Measurements from ENCODE around the gene SNAP29. TPM values are rescaled to one million over a fixed set of nuclear protein-coding genes. Genes with fewer than 3 reads are reported as not detected.
A peak's percentile ranks its signal among the peaks of the same experiment; 100 is the strongest.

SNAP29 gene
- total RNA-seq, 1 donor from 2014 or later: 22.9 TPM

GRCh38 chr22:20867179-20868024 is 8.6 kb downstream of the SNAP29 start:
- Mint-ChIP-seq H3K9me3 (ENCODE audit: unreplicated experiment) (peaks cover 3% of the 10 kb centered on the region), H3K4me3 (ENCODE audit: unreplicated experiment) (peak overlapping the region; percentile 30), H3K27ac (ENCODE audit: unreplicated experiment) (peak overlapping the region; percentile 76)

GRCh38 chr22:20868025-20868962 is 9.5 kb downstream of the SNAP29 start:
- peaks cover 3% of the 10 kb centered on the region for H3K27me3 Mint-ChIP-seq (ENCODE audit: unreplicated experiment)
- H3K9me3 Mint-ChIP-seq (ENCODE audit: unreplicated experiment): peaks cover 3% of the 10 kb centered on the region
- no peaks in the 10 kb centered on the region for H3K36me3 Mint-ChIP-seq (ENCODE audit: unreplicated experiment)
- H3K27ac Mint-ChIP-seq (ENCODE audit: unreplicated experiment): peak overlapping the region; percentile 95
- DNase-seq: peak; percentile 46
- no peak for TF ChIP-seq CTCF (IDR thresholded peaks at IDR 0.05; ENCODE audit: partially characterized antibody, unreplicated experiment)
- peaks cover 22% of the 10 kb centered on the region for H3K4me1 Mint-ChIP-seq (ENCODE audit: low read depth, unreplicated experiment)
- peak overlapping the region; percentile 58 for H3K4me3 Mint-ChIP-seq (ENCODE audit: unreplicated experiment)

More at GRCh38 chr22:20867179-20868024, 8.6 kb downstream of the SNAP29 start:
- no peak for TF ChIP-seq CTCF (IDR thresholded peaks at IDR 0.05; ENCODE audit: partially characterized antibody, unreplicated experiment)
- H3K27me3 Mint-ChIP-seq (ENCODE audit: unreplicated experiment): peaks cover 3% of the 10 kb centered on the region
- peaks cover 22% of the 10 kb centered on the region for H3K4me1 Mint-ChIP-seq (ENCODE audit: low read depth, unreplicated experiment)
- DNase-seq: no peak
- no peaks in the 10 kb centered on the region for H3K36me3 Mint-ChIP-seq (ENCODE audit: unreplicated experiment)

- Mint-ChIP-seq H3K4me1 (ENCODE audit: low read depth, unreplicated experiment) (peaks cover 22% of the 10 kb centered on the region), H3K9me3 (ENCODE audit: unreplicated experiment) (peaks cover 3% of the 10 kb centered on the region), H3K27me3 (ENCODE audit: unreplicated experiment) (peaks cover 3% of the 10 kb centered on the region), H3K27ac (ENCODE audit: unreplicated experiment) (peak overlapping the region; percentile 95), H3K4me3 (ENCODE audit: unreplicated experiment) (no peak overlapping the region), H3K36me3 (ENCODE audit: unreplicated experiment) (no peaks in the 10 kb centered on the region)
- no peak for TF ChIP-seq CTCF (IDR thresholded peaks at IDR 0.05; ENCODE audit: partially characterized antibody, unreplicated experiment)
- no peak for DNase-seq
These were observed 10.4 kb downstream of the SNAP29 start for GRCh38 chr22:20869234-20869633.

GRCh38 chr22:20873214-20873613 is 14.4 kb downstream of the SNAP29 start:
- H3K9me3 Mint-ChIP-seq (ENCODE audit: unreplicated experiment): peaks cover 3% of the 10 kb centered on the region
- H3K36me3 Mint-ChIP-seq (ENCODE audit: unreplicated experiment): no peaks in the 10 kb centered on the region
- peaks cover 5% of the 10 kb centered on the region for H3K4me1 Mint-ChIP-seq (ENCODE audit: low read depth, unreplicated experiment)
- H3K4me3 Mint-ChIP-seq (ENCODE audit: unreplicated experiment): no peak overlapping the region
- H3K27ac Mint-ChIP-seq (ENCODE audit: unreplicated experiment): no peak overlapping the region
- peaks cover 7% of the 10 kb centered on the region for H3K27me3 Mint-ChIP-seq (ENCODE audit: unreplicated experiment)
- TF ChIP-seq CTCF (IDR thresholded peaks at IDR 0.05; ENCODE audit: partially characterized antibody, unreplicated experiment): no peak
- DNase-seq: no peak
